Right lobe of liver (tissue), 4 donors: ENCODE data around the gene ACTR5.

Experiments
- POLR2A ChIP-seq: fragments of 450-650 bp; IDR thresholded peaks from one replicate; pipeline ENCODE4 v1.6.1; 2017; ENCODE audit warnings: antibody characterized with exemption, mild to moderate bottlenecking
- TF ChIP-seq, protein P1 (sequence below), 4 donors: fragments of 200-600 bp in 3 of 4; fragments of 450-650 bp in 1 of 4; IDR thresholded peaks; one replicate each; pipeline versions ENCODE4 v1.5.1 to v1.8.0; 2016 to 2022; ENCODE audit warnings: antibody characterized with exemption in 4 of 4, mild to moderate bottlenecking in 2 of 4
- donor health status: DM: no; HTN: no; CAD: no.
- donor health status: DM: no; HTN: no; CAD: no.
- donor health status: DM: no; HTN: yes; CAD: no.

DNA sequence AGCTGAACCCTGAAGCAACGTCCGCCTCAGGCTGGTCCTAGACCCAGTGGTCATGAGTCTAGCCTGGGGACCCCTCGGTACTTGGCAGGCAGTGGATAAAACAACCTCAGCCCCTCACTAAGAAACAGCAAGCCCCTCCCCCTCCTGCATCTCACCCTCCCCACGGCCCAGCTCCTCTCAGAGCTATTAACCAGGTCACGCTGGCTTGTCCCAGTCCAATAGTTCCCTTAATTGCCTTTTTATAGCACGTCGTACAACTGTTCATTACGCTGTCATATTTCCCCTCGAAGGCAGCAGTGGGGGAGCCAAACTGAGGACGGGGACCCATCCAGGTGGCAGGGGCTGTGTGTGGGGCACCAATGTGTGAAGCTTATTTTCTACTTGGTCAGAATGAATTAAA is 32.6 kb upstream of the ACTR5 start:
- TF ChIP-seq, protein P1, sequence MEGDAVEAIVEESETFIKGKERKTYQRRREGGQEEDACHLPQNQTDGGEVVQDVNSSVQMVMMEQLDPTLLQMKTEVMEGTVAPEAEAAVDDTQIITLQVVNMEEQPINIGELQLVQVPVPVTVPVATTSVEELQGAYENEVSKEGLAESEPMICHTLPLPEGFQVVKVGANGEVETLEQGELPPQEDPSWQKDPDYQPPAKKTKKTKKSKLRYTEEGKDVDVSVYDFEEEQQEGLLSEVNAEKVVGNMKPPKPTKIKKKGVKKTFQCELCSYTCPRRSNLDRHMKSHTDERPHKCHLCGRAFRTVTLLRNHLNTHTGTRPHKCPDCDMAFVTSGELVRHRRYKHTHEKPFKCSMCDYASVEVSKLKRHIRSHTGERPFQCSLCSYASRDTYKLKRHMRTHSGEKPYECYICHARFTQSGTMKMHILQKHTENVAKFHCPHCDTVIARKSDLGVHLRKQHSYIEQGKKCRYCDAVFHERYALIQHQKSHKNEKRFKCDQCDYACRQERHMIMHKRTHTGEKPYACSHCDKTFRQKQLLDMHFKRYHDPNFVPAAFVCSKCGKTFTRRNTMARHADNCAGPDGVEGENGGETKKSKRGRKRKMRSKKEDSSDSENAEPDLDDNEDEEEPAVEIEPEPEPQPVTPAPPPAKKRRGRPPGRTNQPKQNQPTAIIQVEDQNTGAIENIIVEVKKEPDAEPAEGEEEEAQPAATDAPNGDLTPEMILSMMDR (IDR thresholded peaks at IDR 0.05), result no peak
- TF ChIP-seq POLR2A, result no peak
